A673 (cell line): Measurements from ENCODE around the gene FGF14. TPM values are rescaled to one million over a fixed set of nuclear protein-coding genes. Genes with fewer than 3 reads are reported as not detected.

Experiments used
- BruUV-seq: library from RNA; stranded (reverse); fragments of 400-500 nt; replicated peaks from 2 replicates; lab custom pipeline; 2021; lab: Mats Ljungman, UMichigan
- CTCF ChIA-PET: fragments of 300-600 bp; sonication (Branson Sonifier 250); formaldehyde crosslinking; loops from one replicate; lab custom pipeline; 2022; ENCODE audit warnings: antibody characterized with exemption; lab: Charles Lee
- POLR2A ChIA-PET: fragments of 300-600 bp; sonication (Branson Sonifier 250); formaldehyde crosslinking; loops from one replicate; lab custom pipeline; 2022; ENCODE audit warnings: antibody characterized with exemption; ENCODE audit not compliant: low non-redundant PET; lab: Charles Lee
- DNase-seq: peaks from one replicate; pipeline ENCODE4 v3.0.0-alpha.2; 2015; ENCODE audit warnings: low spot score
- H3K27ac ChIP-seq: fragments of 200-600 bp; sonication (generic); 2 replicates; pipeline ENCODE4 v1.5.1; 2016; ENCODE audit warnings: mixed run types, low read depth, mild to moderate bottlenecking, mixed read lengths, antibody characterized with exemption, low read length; ENCODE audit not compliant: poor library complexity, severe bottlenecking
- H3K27me3 ChIP-seq: fragments of 200-600 bp; sonication (generic); replicated peaks from 2 replicates; pipeline ENCODE4 v1.6.1; 2017; ENCODE audit warnings: mixed run types, low read depth, mild to moderate bottlenecking, mixed read lengths, antibody characterized with exemption, low read length; ENCODE audit not compliant: insufficient read depth, poor library complexity
- H3K36me3 ChIP-seq: fragments of 200-600 bp; sonication (generic); 2 replicates; pipeline ENCODE4 v1.6.1; 2016; ENCODE audit warnings: mixed run types, mild to moderate bottlenecking, mixed read lengths, antibody characterized with exemption, low read length; ENCODE audit not compliant: insufficient read depth, poor library complexity, severe bottlenecking
- H3K4me1 ChIP-seq: fragments of 200-600 bp; sonication (generic); 2 replicates; pipeline ENCODE4 v1.6.1; 2017; ENCODE audit warnings: mixed run types, mild to moderate bottlenecking, mixed read lengths, antibody characterized with exemption, low read length; ENCODE audit not compliant: insufficient read depth, poor library complexity, severe bottlenecking
- H3K4me3 ChIP-seq: fragments of 200-600 bp; sonication (generic); 2 replicates; pipeline ENCODE4 v1.5.1; 2016; ENCODE audit warnings: low read depth, mixed run types, mild to moderate bottlenecking, mixed read lengths, low read length; ENCODE audit not compliant: poor library complexity, severe bottlenecking
- H3K9me3 ChIP-seq: fragments of 200-600 bp; sonication (generic); 2 replicates; pipeline ENCODE4 v1.6.1; 2016; ENCODE audit warnings: mixed run types, low read depth, mild to moderate bottlenecking, mixed read lengths, antibody characterized with exemption, low read length; ENCODE audit not compliant: poor library complexity, severe bottlenecking
- EZH2 ChIP-seq: fragments of 200-600 bp; sonication (generic); IDR thresholded peaks from 2 replicates; pipeline ENCODE4 v1.6.1; 2017; ENCODE audit warnings: borderline replicate concordance, low read depth, mild to moderate bottlenecking, mixed read lengths, antibody characterized with exemption, low read length; ENCODE audit not compliant: poor library complexity, severe bottlenecking
- intact Hi-C: fragments of 100-400 bp; cut with micrococcal nuclease; formaldehyde crosslinking; loops from one replicate; pipeline ENCODE4 v1.10.0; 2022; ENCODE audit not compliant: unreplicated experiment
- total RNA-seq: library from RNA; stranded (reverse); gene quantifications from 2 replicates; pipeline ENCODE4 v1.2.3, GENCODE V29; 2021
- TF ChIP-seq, protein P1 (sequence below): fragments of 300-800, 200-600 bp; sonication (generic); conservative IDR thresholded peaks from 2 replicates; pipeline ENCODE4 v1.5.1; 2017; ENCODE audit warnings: low read depth, mild to moderate bottlenecking, antibody characterized with exemption, low read length, moderate library complexity, mixed read lengths

The FGF14 gene
- total RNA-seq, 1 experiment from 2014 or later, result 19.7 TPM

DNA sequence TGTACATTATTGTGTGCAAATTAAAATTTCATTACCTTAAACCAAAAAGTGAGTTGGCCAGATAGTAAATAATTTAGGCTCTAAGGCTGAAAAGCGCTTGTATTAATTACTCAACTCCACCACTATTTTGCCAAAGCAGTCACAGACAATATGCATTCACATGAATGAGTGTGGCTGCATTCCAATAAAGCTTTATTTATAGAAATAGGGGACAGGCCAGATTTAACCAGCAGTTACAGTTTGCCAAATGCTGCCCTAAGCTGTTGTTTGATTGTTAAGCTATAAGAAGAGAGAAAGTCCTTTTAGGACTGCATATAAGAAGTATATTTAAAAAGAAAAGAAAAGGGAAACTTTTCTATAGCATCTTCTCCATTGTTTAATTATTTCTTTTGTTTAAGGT is 606.8 kb downstream of the FGF14 start:
- Histone ChIP-seq H3K4me1 (no peaks in the 10 kb centered on the region), H3K27me3 (no peaks in the 10 kb centered on the region), H3K4me3 (no peak overlapping the region), H3K36me3 (no peaks in the 10 kb centered on the region), H3K9me3 (no peaks in the 10 kb centered on the region), H3K27ac (no peak overlapping the region)
- DNase-seq, result no peak
- intact Hi-C loops, result no loop called here
- TF ChIP-seq, protein P1, sequence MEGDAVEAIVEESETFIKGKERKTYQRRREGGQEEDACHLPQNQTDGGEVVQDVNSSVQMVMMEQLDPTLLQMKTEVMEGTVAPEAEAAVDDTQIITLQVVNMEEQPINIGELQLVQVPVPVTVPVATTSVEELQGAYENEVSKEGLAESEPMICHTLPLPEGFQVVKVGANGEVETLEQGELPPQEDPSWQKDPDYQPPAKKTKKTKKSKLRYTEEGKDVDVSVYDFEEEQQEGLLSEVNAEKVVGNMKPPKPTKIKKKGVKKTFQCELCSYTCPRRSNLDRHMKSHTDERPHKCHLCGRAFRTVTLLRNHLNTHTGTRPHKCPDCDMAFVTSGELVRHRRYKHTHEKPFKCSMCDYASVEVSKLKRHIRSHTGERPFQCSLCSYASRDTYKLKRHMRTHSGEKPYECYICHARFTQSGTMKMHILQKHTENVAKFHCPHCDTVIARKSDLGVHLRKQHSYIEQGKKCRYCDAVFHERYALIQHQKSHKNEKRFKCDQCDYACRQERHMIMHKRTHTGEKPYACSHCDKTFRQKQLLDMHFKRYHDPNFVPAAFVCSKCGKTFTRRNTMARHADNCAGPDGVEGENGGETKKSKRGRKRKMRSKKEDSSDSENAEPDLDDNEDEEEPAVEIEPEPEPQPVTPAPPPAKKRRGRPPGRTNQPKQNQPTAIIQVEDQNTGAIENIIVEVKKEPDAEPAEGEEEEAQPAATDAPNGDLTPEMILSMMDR, result no peak
- TF ChIP-seq EZH2, result no peak
- CTCF ChIA-PET, result interaction anchor here (0.5 kb wide), 1 partner anchor 1326 kb away, joined by 3 read pairs; no protein-coding TSS in a partner anchor
- POLR2A ChIA-PET, result no interaction called here
- BruUV-seq, result no TSS peak

DNA sequence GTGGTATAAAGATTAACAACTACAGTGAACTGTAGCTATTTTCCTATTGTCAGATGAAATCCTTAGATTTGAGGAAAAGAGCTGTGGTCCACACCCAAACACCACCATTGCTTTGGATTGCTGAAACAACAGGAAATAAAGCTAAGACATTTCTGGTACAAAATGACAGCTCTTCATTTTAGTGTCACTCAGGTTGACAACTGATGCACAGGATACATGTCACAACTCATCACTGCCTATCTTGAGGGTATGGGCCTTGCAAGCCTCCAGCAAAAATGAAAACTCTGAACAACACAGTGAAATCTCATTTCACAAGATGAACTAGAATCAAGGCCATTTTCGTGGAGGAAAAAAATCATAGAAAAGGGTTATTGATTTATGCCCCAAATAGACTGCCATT is 609.7 kb downstream of the FGF14 start:
- Histone ChIP-seq H3K4me3 (no peak overlapping the region), H3K4me1 (no peaks in the 10 kb centered on the region), H3K9me3 (no peaks in the 10 kb centered on the region), H3K27me3 (no peaks in the 10 kb centered on the region), H3K36me3 (no peaks in the 10 kb centered on the region), H3K27ac (no peak overlapping the region)
- ChIA-PET CTCF (no interaction called here), POLR2A (no interaction called here)
- intact Hi-C loops, result no loop called here
- BruUV-seq, result no TSS peak
- no peak for TF ChIP-seq EZH2
- TF ChIP-seq, protein P1, result no peak
- DNase-seq, result no peak

DNA sequence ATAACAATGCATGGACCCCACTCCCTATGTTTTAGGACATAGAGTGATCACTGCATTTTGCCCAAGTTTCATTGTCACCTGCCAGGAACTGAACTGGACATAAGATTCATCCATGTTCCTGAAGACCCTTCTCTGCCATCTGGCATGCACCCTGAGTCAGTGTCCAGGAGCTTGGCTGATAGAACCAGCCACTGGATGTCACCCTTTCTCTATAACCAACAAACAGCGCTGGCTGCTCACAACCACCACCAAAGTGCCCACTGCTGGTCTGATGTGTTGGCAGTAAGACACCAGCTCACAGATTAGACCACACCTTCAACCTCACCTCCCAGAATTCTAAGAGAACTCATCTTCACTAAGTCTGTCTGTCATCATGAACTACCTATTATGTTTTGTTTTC is 616.0 kb downstream of the FGF14 start:
- CTCF ChIA-PET, result interaction anchor here (0.5 to 1.1 kb wide), 4 partner anchors 134 to 770 kb away, joined by 3 to 5 read pairs (median 4); no protein-coding TSS in a partner anchor
- H3K27ac ChIP-seq, result no peak overlapping the region
- BruUV-seq, result no TSS peak
- H3K9me3 ChIP-seq, result no peaks in the 10 kb centered on the region
- POLR2A ChIA-PET, result no interaction called here
- no peaks in the 10 kb centered on the region for H3K27me3 ChIP-seq
- peak; percentile 58 for DNase-seq
- intact Hi-C loops, result loop anchor here (2.0 to 10.0 kb wide), 3 partner anchors 131 to 769 kb away; no protein-coding TSS in a partner anchor
- no peak overlapping the region for H3K4me3 ChIP-seq
- TF ChIP-seq, protein P1, result peak; percentile 51
- no peak for TF ChIP-seq EZH2
- no peaks in the 10 kb centered on the region for H3K36me3 ChIP-seq
- H3K4me1 ChIP-seq, result no peaks in the 10 kb centered on the region
